PC-3 (cell line): ENCODE data around the gene TRMT2A. TPM values are rescaled to one million over a fixed set of nuclear protein-coding genes. Genes with fewer than 3 reads are reported as not detected.

ENCODE experiments used
- ATAC-seq: fragments of 200-7000 bp; cut with Tn5 transposase; 2 replicates; pipeline ENCODE4 v1.9.1; 2020; ENCODE audit warnings: mild to moderate bottlenecking, moderate library complexity
- BruUV-seq: library from RNA; stranded (reverse); fragments of 400-500 nt; replicated peaks from 2 replicates; lab custom pipeline; 2021; lab: Mats Ljungman, UMichigan
- CTCF ChIA-PET: fragments of 300-600 bp; sonication (Branson Sonifier 250); formaldehyde crosslinking; loops from one replicate; lab custom pipeline; 2022; ENCODE audit warnings: antibody characterized with exemption; lab: Charles Lee
- POLR2A ChIA-PET: fragments of 300-600 bp; sonication (Branson Sonifier 250); formaldehyde crosslinking; loops from one replicate; lab custom pipeline; 2022; ENCODE audit warnings: antibody characterized with exemption; ENCODE audit not compliant: unreplicated experiment; lab: Charles Lee
- DNase-seq: peaks from one replicate; pipeline ENCODE4 v3.0.0-alpha.2; 2015
- H2AFZ ChIP-seq: fragments of 300-600 bp; sonication (generic); 2 replicates; pipeline ENCODE4 v1.6.0; 2016; ENCODE audit warnings: antibody characterized with exemption, low read length
- H3F3A ChIP-seq: fragments of 300-600 bp; sonication (generic); one replicate; pipeline ENCODE4 v1.6.0; 2017; ENCODE audit warnings: antibody characterized with exemption, low read length, control low read depth, mild to moderate bottlenecking; ENCODE audit not compliant: unreplicated experiment
- H3K27ac ChIP-seq: fragments of 300-600 bp; sonication (generic); 2 replicates; pipeline ENCODE4 v1.5.1; 2016; ENCODE audit warnings: mild to moderate bottlenecking, low read length
- H3K27me3 ChIP-seq: fragments of 300-600 bp; sonication (generic); 2 replicates; pipeline ENCODE4 v1.6.1; 2016; ENCODE audit warnings: low read length, mixed read lengths
- H3K36me3 ChIP-seq: fragments of 300-600 bp; sonication (generic); 2 replicates; pipeline ENCODE4 v1.6.1; 2016; ENCODE audit warnings: low read depth, mixed run types, low read length, mixed read lengths
- H3K4me1 ChIP-seq: fragments of 300-600 bp; sonication (generic); 2 replicates; pipeline ENCODE4 v1.5.1; 2016; ENCODE audit warnings: low read length; ENCODE audit not compliant: insufficient read depth
- H3K4me2 ChIP-seq: fragments of 300-600 bp; sonication (generic); 2 replicates; pipeline ENCODE4 v1.6.0; 2016; ENCODE audit warnings: low read length
- H3K4me3 ChIP-seq: fragments of 300-600 bp; sonication (generic); 2 replicates; pipeline ENCODE4 v1.5.1; 2016; ENCODE audit warnings: mild to moderate bottlenecking, low read length, mixed read lengths
- H3K79me2 ChIP-seq: fragments of 300-600 bp; sonication (generic); 2 replicates; pipeline ENCODE4 v1.6.1; 2017; ENCODE audit warnings: low read length, mixed read lengths
- H3K9ac ChIP-seq: fragments of 300-600 bp; sonication (generic); 2 replicates; pipeline ENCODE4 v1.6.0; 2016; ENCODE audit warnings: mild to moderate bottlenecking, low read length
- H3K9me2 ChIP-seq: fragments of 300-600 bp; sonication (generic); replicated peaks from 2 replicates; pipeline ENCODE4 v1.6.1; 2016; ENCODE audit warnings: mixed run types, low read length, mixed read lengths
- H3K9me3 ChIP-seq: fragments of 300-600 bp; sonication (generic); 2 replicates; pipeline ENCODE4 v1.6.1; 2016; ENCODE audit warnings: low read length, mixed read lengths
- H4K20me1 ChIP-seq: fragments of 300-600 bp; sonication (generic); 2 replicates; pipeline ENCODE4 v1.6.1; 2016; ENCODE audit warnings: low read length, mixed read lengths
- EZH2 ChIP-seq: fragments of 300-600 bp; sonication (generic); IDR thresholded peaks from one replicate; pipeline ENCODE4 v1.6.1; 2017; ENCODE audit warnings: antibody characterized with exemption, mild to moderate bottlenecking, low read length; ENCODE audit not compliant: unreplicated experiment
- EZH2phosphoT487 ChIP-seq: fragments of 300-600 bp; sonication (generic); IDR thresholded peaks from 2 replicates; pipeline ENCODE4 v1.6.1; 2018; ENCODE audit warnings: mild to moderate bottlenecking, antibody characterized with exemption, low read length, borderline replicate concordance
- intact Hi-C: fragments of 100-400 bp; cut with micrococcal nuclease; formaldehyde crosslinking; loops from 2 replicates; pipeline ENCODE4 v1.9.0; 2023
- total RNA-seq: library from RNA; depleted of rRNA; stranded (reverse); fragments of >200 nt; gene quantifications from 2 replicates; pipeline ENCODE4 v1.2.3, GENCODE V29; 2014
- TF ChIP-seq, protein P1 (sequence below): fragments of 300-600 bp; sonication (generic); conservative IDR thresholded peaks from 2 replicates; pipeline ENCODE4 v1.5.1; 2017; ENCODE audit warnings: antibody characterized with exemption, low read depth, mild to moderate bottlenecking, low read length

The TRMT2A gene
- total RNA-seq, 1 experiment from 2014 or later, result 62.1 TPM

DNA sequence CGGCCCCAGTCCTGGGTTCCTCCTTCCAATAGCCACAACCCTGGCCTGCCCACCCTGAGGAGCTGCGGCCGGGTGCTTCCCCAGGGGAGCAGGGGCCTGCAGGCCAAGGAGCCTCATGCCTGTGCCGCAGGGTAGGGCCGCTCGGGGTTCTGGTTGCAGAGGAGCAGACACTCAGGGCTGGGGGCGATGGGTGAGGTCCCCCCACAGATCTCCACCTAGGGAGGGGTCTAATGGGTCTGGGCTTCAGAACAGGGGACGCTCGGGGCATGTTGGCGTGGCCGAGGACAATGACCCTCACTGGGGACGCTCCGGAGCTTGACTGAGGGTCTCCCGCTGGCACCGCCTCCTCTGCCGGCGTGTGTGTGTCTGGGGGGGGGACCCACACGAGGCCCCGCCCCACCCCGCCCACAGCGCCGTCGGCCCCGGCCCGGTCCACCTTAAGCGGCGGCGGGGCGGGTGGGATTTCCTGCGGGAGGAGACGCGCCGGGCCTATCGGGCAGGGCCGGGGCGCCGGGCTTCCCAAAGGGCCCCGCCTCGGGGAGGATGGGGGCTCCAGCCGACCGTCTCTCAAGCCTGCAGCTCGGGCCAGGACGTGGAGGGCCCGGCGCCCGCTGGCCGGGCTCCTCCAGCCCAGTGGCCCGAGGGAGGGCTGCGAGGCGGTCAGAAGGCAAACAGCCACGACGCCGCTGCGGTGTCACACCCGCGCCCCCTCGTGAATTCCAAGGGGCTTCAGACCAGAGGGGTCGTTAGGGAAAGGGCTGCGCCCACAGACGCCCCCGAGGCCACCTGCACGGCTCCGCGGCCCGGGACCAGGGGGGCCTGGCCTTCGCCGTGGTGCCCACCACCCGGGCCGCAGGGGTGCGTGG, 13.9 kb upstream of the TRMT2A start:
- DNase-seq, result peak; percentile 67
- Histone ChIP-seq H3K27me3 (no peaks in the 10 kb centered on the region), H3K27ac (no peak overlapping the region), H3F3A (no peaks in the 10 kb centered on the region), H3K36me3 (no peaks in the 10 kb centered on the region; the same call in 1 of the 2 replicates), H3K9me3 (no peaks in the 10 kb centered on the region), H3K9ac (peak overlapping the region; percentile 59; the same call in 1 of the 2 replicates), H3K4me3 (peak overlapping the region; percentile 70), H3K4me2 (peak overlapping the region; percentile 84), H3K9me2 (no peaks in the 10 kb centered on the region), H3K4me1 (peaks cover 7% of the 10 kb centered on the region; the same call in 1 of the 2 replicates), H3K79me2 (peaks cover 40% of the 10 kb centered on the region), H4K20me1 (no peaks in the 10 kb centered on the region), H2AFZ (peak overlapping the region; percentile 79; the same call in 1 of the 2 replicates)
- BruUV-seq, result no TSS peak
- no peak for TF ChIP-seq EZH2phosphoT487
- no peak for TF ChIP-seq EZH2
- TF ChIP-seq, protein P1, sequence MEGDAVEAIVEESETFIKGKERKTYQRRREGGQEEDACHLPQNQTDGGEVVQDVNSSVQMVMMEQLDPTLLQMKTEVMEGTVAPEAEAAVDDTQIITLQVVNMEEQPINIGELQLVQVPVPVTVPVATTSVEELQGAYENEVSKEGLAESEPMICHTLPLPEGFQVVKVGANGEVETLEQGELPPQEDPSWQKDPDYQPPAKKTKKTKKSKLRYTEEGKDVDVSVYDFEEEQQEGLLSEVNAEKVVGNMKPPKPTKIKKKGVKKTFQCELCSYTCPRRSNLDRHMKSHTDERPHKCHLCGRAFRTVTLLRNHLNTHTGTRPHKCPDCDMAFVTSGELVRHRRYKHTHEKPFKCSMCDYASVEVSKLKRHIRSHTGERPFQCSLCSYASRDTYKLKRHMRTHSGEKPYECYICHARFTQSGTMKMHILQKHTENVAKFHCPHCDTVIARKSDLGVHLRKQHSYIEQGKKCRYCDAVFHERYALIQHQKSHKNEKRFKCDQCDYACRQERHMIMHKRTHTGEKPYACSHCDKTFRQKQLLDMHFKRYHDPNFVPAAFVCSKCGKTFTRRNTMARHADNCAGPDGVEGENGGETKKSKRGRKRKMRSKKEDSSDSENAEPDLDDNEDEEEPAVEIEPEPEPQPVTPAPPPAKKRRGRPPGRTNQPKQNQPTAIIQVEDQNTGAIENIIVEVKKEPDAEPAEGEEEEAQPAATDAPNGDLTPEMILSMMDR, result no peak
- peak; percentile 86 for ATAC-seq
- ChIA-PET CTCF (no interaction called here), POLR2A (no interaction called here)
- intact Hi-C loops, result no loop called here

DNA sequence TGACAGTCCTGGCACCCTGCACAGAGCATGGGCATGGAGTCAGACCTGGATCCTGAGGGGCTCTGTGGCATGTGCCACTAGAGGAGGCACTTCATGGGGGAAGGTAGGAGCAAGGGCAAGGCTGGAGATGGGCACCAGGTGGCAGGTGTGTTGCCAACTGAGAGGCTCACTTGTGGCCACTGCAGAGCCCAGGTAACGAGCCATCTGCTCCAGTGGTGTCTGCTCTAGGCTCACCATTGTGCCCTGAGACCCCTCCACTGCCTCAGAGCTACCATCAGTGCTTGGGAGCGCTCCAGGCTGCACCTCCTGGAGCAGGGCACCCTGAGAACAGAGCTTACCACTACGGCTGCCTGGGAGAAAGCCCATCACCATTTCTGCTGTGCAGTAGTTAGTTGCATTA, 13.3 kb upstream of the TRMT2A start:
- Histone ChIP-seq H3K27ac (no peak overlapping the region), H3K9me2 (no peaks in the 10 kb centered on the region), H3K27me3 (no peaks in the 10 kb centered on the region), H4K20me1 (no peaks in the 10 kb centered on the region), H3F3A (no peaks in the 10 kb centered on the region), H3K79me2 (peaks cover 34% of the 10 kb centered on the region), H3K9ac (no peak overlapping the region), H3K4me3 (no peak overlapping the region), H3K9me3 (no peaks in the 10 kb centered on the region), H2AFZ (no peak overlapping the region), H3K36me3 (no peaks in the 10 kb centered on the region; the same call in 1 of the 2 replicates), H3K4me2 (no peak overlapping the region), H3K4me1 (peaks cover 7% of the 10 kb centered on the region; the same call in 1 of the 2 replicates)
- DNase-seq (peak; percentile 23), ATAC-seq (peak; percentile 9; the same call in 1 of the 2 replicates)
- no TSS peak for BruUV-seq
- TF ChIP-seq, protein P1, result no peak; the same call in 1 of the 2 replicates
- TF ChIP-seq EZH2phosphoT487 (no peak), EZH2 (no peak)
- CTCF ChIA-PET, result no interaction called here
- intact Hi-C loops, result no loop called here
- POLR2A ChIA-PET, result no interaction called here

DNA sequence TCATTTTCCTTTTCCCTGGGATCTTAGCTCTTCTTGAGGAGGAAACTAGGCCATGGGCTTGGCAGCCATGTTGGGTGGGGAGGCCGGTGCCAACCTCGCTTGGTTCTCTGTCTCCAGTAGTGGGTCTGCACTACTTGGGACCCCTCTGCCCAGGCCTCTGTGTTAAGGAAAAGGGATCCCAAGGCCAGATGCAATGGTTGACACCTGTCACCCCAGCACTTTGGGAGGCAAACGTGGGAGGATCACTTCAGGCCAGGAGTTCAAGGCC, 12.7 kb upstream of the TRMT2A start:
- Histone ChIP-seq H4K20me1 (no peaks in the 10 kb centered on the region), H2AFZ (no peak overlapping the region), H3K36me3 (no peaks in the 10 kb centered on the region; the same call in 1 of the 2 replicates), H3F3A (no peaks in the 10 kb centered on the region), H3K79me2 (peaks cover 27% of the 10 kb centered on the region), H3K9ac (no peak overlapping the region), H3K4me2 (no peak overlapping the region), H3K9me2 (no peaks in the 10 kb centered on the region), H3K9me3 (no peaks in the 10 kb centered on the region), H3K27me3 (no peaks in the 10 kb centered on the region), H3K4me3 (no peak overlapping the region), H3K4me1 (peaks cover 7% of the 10 kb centered on the region; the same call in 1 of the 2 replicates), H3K27ac (no peak overlapping the region)
- POLR2A ChIA-PET, result no interaction called here
- CTCF ChIA-PET, result interaction anchor here (0.6 to 0.7 kb wide), 2 partner anchors 12 to 46 kb away, joined by 3 read pairs; partner anchors contain the start of gene TRMT2A
- BruUV-seq, result no TSS peak
- DNase-seq (no peak), ATAC-seq (no peak)
- TF ChIP-seq, protein P1, result no peak
- TF ChIP-seq EZH2phosphoT487 (no peak), EZH2 (no peak)
- intact Hi-C loops, result no loop called here
